DND-41 (cell line): ENCODE data around the gene TARM1.

Source experiments
- ATAC-seq: fragments of 200-7000 bp; cut with Tn5 transposase; 3 replicates; pipeline ENCODE4 v1.9.1; 2021; ENCODE audit warnings: low read depth; ENCODE audit not compliant: insufficient read depth
- DNase-seq: peaks from one replicate; pipeline ENCODE4 v3.0.0-alpha.2; 2020
- H2AFZ ChIP-seq: 2 replicates; pipeline ENCODE4 v1.6.0; 2012; ENCODE audit warnings: low read depth, low read length
- H3K27ac ChIP-seq: 2 replicates; pipeline ENCODE4 v1.5.1; 2012; ENCODE audit warnings: low read length, inconsistent platforms
- H3K27me3 ChIP-seq: fragments of 200-600 bp; sonication (generic); 2 replicates; pipeline ENCODE4 v1.6.0; 2012; ENCODE audit warnings: low read length, mild to moderate bottlenecking, inconsistent platforms; ENCODE audit not compliant: insufficient read depth, poor library complexity
- H3K36me3 ChIP-seq: 2 replicates; pipeline ENCODE4 v1.5.1; 2012; ENCODE audit warnings: low read length, inconsistent platforms; ENCODE audit not compliant: insufficient read depth
- H3K4me1 ChIP-seq: 2 replicates; pipeline ENCODE4 v1.5.1; 2012; ENCODE audit warnings: mild to moderate bottlenecking, low read length; ENCODE audit not compliant: insufficient read depth
- H3K4me2 ChIP-seq: 2 replicates; pipeline ENCODE4 v1.6.0; 2012; ENCODE audit warnings: mild to moderate bottlenecking, moderate library complexity, low read length, inconsistent platforms; ENCODE audit not compliant: insufficient read depth
- H3K4me3 ChIP-seq, 2 experiments: fragments of 200-600 bp in 1 of 2; shearing (Covaris generic) in 1 of 2; 2 replicates each; pipeline ENCODE4 v1.5.1; 2012 to 2016; ENCODE audit warnings: inconsistent platforms in 2 of 2, low read length in 2 of 2, mild to moderate bottlenecking in 2 of 2, low read depth in 1 of 2, moderate library complexity in 1 of 2
- H3K79me2 ChIP-seq: 2 replicates; pipeline ENCODE4 v1.6.0; 2012; ENCODE audit warnings: low read length, inconsistent platforms; ENCODE audit not compliant: insufficient read depth
- H3K9ac ChIP-seq: 2 replicates; pipeline ENCODE4 v1.6.0; 2012; ENCODE audit warnings: low read depth, mild to moderate bottlenecking, inconsistent platforms, low read length, moderate library complexity
- H3K9me3 ChIP-seq: 2 replicates; pipeline ENCODE4 v1.5.1; 2012; ENCODE audit warnings: low read length, moderate library complexity, mild to moderate bottlenecking, inconsistent platforms; ENCODE audit not compliant: insufficient read depth, severe bottlenecking
- H4K20me1 ChIP-seq: 2 replicates; pipeline ENCODE4 v1.6.0; 2012; ENCODE audit warnings: low read length; ENCODE audit not compliant: insufficient read depth
- CTCF ChIP-seq: IDR thresholded peaks from 2 replicates; pipeline ENCODE4 v1.5.1; 2012; ENCODE audit warnings: borderline replicate concordance, low read length, moderate library complexity, mild to moderate bottlenecking; ENCODE audit not compliant: poor library complexity, severe bottlenecking; ENCODE audit errors: extremely low read depth
- EZH2 ChIP-seq: IDR thresholded peaks from 3 replicates; pipeline ENCODE4 v1.6.1; 2012; ENCODE audit warnings: borderline replicate concordance, low read depth, mild to moderate bottlenecking, moderate library complexity, low read length, inconsistent platforms; ENCODE audit not compliant: severe bottlenecking

Gene TARM1

DNA sequence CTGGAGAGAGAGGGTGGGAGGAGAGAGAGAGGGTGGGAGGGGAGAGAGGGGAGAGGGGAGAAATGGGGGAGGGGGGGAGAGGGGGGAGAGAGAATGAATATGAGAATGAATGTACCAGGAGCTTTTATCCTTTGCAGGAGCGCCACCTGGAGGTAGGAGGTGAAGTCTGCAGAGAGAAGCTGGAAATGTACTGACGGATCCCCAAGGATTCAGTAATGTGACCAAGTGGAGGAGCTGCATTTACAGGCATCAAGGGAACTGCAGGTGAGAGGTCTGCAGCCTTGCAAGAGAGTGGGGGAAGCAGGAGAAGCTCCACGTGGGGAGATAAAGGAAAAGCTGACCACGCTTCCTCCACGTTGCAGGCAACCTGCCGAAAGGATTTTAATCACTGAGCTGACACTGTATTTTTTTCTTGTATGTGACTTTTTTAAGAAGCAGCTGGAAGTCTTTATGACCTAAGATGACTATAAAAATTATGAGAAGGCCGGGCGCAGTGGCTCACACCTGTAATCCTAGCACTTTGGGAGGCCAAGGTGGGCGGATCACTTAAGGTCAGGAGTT is 51.2 kb downstream of the TARM1 start:
- Histone ChIP-seq H3K79me2 (no peaks in the 10 kb centered on the region), H3K4me2 (no peak overlapping the region), H3K9ac (no peak overlapping the region), H3K4me3 (no peak overlapping the region), H3K27me3 (no peaks in the 10 kb centered on the region), H2AFZ (no peak overlapping the region), H3K9me3 (no peaks in the 10 kb centered on the region), H3K27ac (no peak overlapping the region), H3K4me1 (no peaks in the 10 kb centered on the region), H3K36me3 (no peaks in the 10 kb centered on the region), H4K20me1 (no peaks in the 10 kb centered on the region)
- DNase-seq (peak; percentile 63), ATAC-seq (peak; percentile 47; the same call in 2 of the 3 replicates)
- TF ChIP-seq CTCF, result peak; percentile 84
- no peak for TF ChIP-seq EZH2

DNA sequence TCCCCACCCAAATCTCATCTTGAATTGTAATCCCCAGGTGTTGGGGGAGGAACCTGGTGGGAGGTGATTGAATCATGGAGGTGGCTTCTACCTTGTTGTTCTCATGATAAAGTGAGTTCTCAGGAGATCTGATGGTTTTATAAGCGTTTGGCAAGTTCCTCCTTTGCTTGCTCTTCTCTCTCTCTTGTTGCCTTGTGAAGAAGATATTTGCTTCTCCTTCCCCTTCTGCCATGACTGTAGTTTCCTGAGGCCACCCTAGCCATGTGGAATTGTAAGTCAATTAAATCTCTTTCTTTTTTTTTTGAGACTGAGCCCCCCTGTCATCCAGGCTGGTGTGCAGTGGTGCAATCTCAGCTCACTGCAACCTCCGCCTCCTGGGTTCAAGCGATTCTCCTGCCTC is 51.9 kb downstream of the TARM1 start:
- H3K9me3 ChIP-seq, result no peaks in the 10 kb centered on the region
- no peak overlapping the region for H2AFZ ChIP-seq
- ATAC-seq (no peak), DNase-seq (no peak)
- TF ChIP-seq CTCF (no peak), EZH2 (no peak)
- no peaks in the 10 kb centered on the region for H3K27me3 ChIP-seq
- H3K79me2 ChIP-seq, result no peaks in the 10 kb centered on the region
- no peak overlapping the region for H3K4me2 ChIP-seq
- no peak overlapping the region for H3K27ac ChIP-seq
- no peaks in the 10 kb centered on the region for H3K4me1 ChIP-seq
- no peaks in the 10 kb centered on the region for H4K20me1 ChIP-seq
- no peak overlapping the region for H3K4me3 ChIP-seq
- H3K36me3 ChIP-seq, result no peaks in the 10 kb centered on the region
- H3K9ac ChIP-seq, result no peak overlapping the region

DNA sequence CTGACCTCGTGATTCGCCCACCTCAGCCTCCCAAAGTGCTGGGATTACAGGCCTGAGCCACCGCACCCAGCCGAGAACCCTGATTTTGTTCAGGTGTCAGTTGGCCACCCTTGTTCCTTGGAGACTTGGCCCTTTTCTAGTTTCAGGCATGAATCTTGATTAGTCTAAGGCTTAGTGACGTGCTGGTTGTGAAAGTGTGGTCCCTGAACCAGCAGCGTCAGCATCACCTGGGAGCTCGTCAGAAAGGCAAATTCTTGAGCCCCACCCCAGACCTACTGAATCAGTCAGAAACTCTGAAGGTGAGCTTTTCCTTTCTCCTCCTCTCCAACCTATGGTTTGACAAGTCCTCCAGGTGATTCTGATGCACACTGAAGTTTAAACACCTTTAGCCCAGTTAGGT is 54.5 kb downstream of the TARM1 start:
- no peaks in the 10 kb centered on the region for H4K20me1 ChIP-seq
- no peaks in the 10 kb centered on the region for H3K9me3 ChIP-seq
- H3K27ac ChIP-seq, result no peak overlapping the region
- H3K36me3 ChIP-seq, result no peaks in the 10 kb centered on the region
- no peak overlapping the region for H3K9ac ChIP-seq
- no peak for ATAC-seq
- H3K27me3 ChIP-seq, result no peaks in the 10 kb centered on the region
- H2AFZ ChIP-seq, result no peak overlapping the region
- H3K4me3 ChIP-seq, result no peak overlapping the region
- H3K4me1 ChIP-seq, result no peaks in the 10 kb centered on the region
- TF ChIP-seq CTCF (no peak), EZH2 (no peak)
- no peak for DNase-seq
- no peaks in the 10 kb centered on the region for H3K79me2 ChIP-seq
- H3K4me2 ChIP-seq, result no peak overlapping the region

- no peaks in the 10 kb centered on the region for H3K4me1 ChIP-seq
- H4K20me1 ChIP-seq, result no peaks in the 10 kb centered on the region
- no peak for TF ChIP-seq CTCF
- no peak for TF ChIP-seq EZH2
- no peak overlapping the region for H2AFZ ChIP-seq
- no peaks in the 10 kb centered on the region for H3K36me3 ChIP-seq
- DNase-seq, result no peak
- no peaks in the 10 kb centered on the region for H3K79me2 ChIP-seq
- no peak overlapping the region for H3K4me2 ChIP-seq
- no peak overlapping the region for H3K9ac ChIP-seq
- no peak overlapping the region for H3K4me3 ChIP-seq
- no peaks in the 10 kb centered on the region for H3K9me3 ChIP-seq
- no peaks in the 10 kb centered on the region for H3K27me3 ChIP-seq
- ATAC-seq, result no peak
- H3K27ac ChIP-seq, result no peak overlapping the region
Measured at GRCh38 chr19:54024660-54025059, 56.5 kb downstream of the TARM1 start.
